ENCODE data around the gene DGKQ. TPM values are rescaled to one million over a fixed set of nuclear protein-coding genes. Genes with fewer than 3 reads are reported as not detected.

DGKQ gene
- polyA plus RNA-seq, 2 of the 4 experiments (the other 2 are of a cell fraction) = 2.7 to 7.8 TPM

- TF ChIP-seq REST (IDR thresholded peaks at IDR 0.05) (no peak), HMGXB4 (CRISPR knock-in tag; IDR thresholded peaks at IDR 0.05; ENCODE audit: borderline replicate concordance) (no peak), KDM1A (IDR thresholded peaks at IDR 0.05; ENCODE audit: low read depth) (no peak), FOXS1 (CRISPR knock-in tag; IDR thresholded peaks at IDR 0.05) (no peak)
These were observed 1.5 kb downstream of the DGKQ start (continued) for GRCh38 chr4:971666-972500.

GRCh38 chr4:970854-971520, 2.4 kb downstream of the DGKQ start:
- CTCF ChIA-PET = interaction anchor here (0.7 to 1.2 kb wide), 2 partner anchors 16 to 229 kb away, joined by 3 read pairs; partner anchors contain the start of gene IDUA
- Histone ChIP-seq H3K4me3 (no peak overlapping the region), H3K27ac (no peak overlapping the region), H3K4me1 (peaks cover 14% of the 10 kb centered on the region; the same call in 2 of the 3 replicates), H3K9me3 (no peaks in the 10 kb centered on the region), H3K4me2 (no peak overlapping the region)
- 91% methylated on average over 7 of the region's 17 CpGs for WGBS (ENCODE audit: missing lambda C conversion rate)
- POLR2A ChIA-PET = no interaction called here
- TF ChIP-seq JUNB (IDR thresholded peaks at IDR 0.05) (no peak), MAZ (IDR thresholded peaks at IDR 0.05; ENCODE audit: borderline replicate concordance, low read depth, low read length) (no peak), POLR2A (IDR thresholded peaks at IDR 0.05; ENCODE audit: low read length) (no peak), NR3C1 (IDR thresholded peaks at IDR 0.05) (no peak), HES2 (IDR thresholded peaks at IDR 0.05) (no peak), ATOH8 (CRISPR knock-in tag; IDR thresholded peaks at IDR 0.05; ENCODE audit: low read depth) (no peak), GATA3 (IDR thresholded peaks at IDR 0.05; ENCODE audit: borderline replicate concordance) (no peak), CEBPB (IDR thresholded peaks at IDR 0.05) (no peak), E2F6 (IDR thresholded peaks at IDR 0.05; ENCODE audit: borderline replicate concordance, low read depth) (no peak), SMC3 (IDR thresholded peaks at IDR 0.05) (no peak), RFX5 (IDR thresholded peaks at IDR 0.05) (no peak), ZNF302 (CRISPR knock-in tag; IDR thresholded peaks at IDR 0.05) (no peak), EP300 (IDR thresholded peaks at IDR 0.05) (no peak), ELK1 (IDR thresholded peaks at IDR 0.05; ENCODE audit: low read depth, low read length) (no peak), CBX8 (IDR thresholded peaks at IDR 0.05) (no peak), MAFK (IDR thresholded peaks at IDR 0.05; ENCODE audit: partially characterized antibody) (no peak), REST (IDR thresholded peaks at IDR 0.05) (no peak)
- FAIRE-seq (no peak), ATAC-seq (no peak), DNase-seq (ENCODE audit: low read depth in 1 of 2, low spot score in 1 of 2) (no peak)

Measured in A549 (cell line).